DMS79 (cell line): ENCODE data around the gene TMEM38B.
"Not testable (repeated sequence)": the region's sequence is repeated elsewhere in the genome, so short reads cannot be mapped to it uniquely, and the experiment has no call there.

Experiments
- DNase-seq: peaks from one replicate; lab custom pipeline; 2025; lab: John Stamatoyannopoulos, UW

The TMEM38B gene

DNA sequence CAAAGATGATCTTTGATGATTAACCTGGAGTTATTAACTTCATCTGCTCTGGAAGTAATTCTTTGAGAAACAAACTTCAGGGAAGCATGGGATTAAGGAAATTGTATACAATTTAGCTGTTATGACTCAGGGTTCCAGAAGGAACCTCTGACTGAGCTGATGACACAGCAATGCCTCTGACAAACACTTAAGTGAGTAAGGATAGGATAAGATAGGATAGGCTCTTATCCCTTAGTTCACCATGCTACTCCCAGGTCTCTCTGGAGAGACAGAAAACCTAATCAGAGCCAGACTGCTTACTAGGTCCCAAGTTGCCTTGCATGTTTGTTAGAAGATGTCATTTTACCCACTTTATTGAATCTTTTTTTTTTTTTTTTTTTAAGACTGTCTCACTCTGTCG, 12.6 kb upstream of the TMEM38B start:
- DNase-seq = no peak

DNA sequence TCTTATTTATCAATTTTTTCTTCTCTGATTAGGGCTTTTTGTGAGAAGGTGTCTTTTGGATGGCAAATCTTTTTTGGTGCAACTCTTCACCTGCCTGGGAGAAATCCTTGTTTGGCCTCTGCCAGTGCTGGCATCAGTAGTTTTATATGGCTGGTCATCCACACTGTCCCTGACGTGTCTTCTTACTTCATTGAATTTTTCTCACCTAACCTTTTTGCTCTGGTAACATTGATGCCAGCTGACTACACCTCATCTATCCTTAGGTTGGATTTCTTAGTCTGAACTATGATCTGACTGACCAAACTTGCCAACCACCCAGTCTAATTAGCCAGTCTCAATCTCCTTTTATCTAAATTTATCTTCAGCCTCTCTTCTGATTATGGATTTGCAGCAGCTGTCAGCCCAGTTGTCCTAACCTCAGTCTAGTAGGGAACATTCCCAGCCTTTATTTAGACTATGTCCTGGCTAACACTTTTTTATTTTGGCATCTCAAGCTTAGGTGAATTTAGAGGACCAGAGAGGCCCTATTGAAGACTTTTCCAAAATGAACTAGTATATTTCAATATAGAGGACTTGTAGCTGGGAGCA, 10.6 kb upstream of the TMEM38B start:
- no peak for DNase-seq

DNA sequence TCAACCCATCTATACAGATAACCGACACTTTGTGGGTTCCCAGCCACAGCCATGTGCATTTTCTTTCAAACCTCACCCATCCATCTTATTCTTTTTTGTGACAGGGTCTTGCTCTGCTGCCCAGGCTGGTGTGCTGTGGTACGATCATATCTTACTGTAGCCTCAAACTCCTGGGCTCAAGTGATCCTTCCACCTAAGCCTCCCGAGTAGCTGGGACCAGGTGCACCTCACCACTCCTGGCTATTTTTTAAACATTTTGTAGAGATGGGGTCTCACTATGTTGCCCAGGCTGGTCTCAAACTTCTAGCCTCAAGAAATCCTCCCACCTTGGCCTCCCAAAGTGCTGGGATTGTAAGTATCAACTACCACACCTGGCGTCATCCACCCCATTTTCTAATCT, 7.4 kb upstream of the TMEM38B start:
- no peak for DNase-seq

DNA sequence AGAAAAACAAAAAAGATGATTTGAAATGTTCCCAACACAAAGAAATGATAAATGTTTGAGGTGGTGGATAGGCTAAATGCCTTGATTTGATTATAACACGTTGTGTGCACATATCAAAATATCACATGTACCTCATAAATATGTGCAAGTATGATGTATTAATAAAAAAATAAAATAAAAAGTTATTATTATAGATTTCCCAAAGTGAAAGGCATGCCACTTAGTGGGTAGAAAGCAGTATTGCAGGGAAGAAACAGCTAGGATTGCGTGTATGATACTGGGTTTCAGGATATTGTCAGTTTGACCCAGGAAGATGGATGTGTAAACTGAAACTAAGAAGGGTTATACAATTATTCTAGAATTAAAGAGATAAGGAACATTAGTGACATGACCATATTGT, 3.6 kb upstream of the TMEM38B start:
- no peak for DNase-seq

DNA sequence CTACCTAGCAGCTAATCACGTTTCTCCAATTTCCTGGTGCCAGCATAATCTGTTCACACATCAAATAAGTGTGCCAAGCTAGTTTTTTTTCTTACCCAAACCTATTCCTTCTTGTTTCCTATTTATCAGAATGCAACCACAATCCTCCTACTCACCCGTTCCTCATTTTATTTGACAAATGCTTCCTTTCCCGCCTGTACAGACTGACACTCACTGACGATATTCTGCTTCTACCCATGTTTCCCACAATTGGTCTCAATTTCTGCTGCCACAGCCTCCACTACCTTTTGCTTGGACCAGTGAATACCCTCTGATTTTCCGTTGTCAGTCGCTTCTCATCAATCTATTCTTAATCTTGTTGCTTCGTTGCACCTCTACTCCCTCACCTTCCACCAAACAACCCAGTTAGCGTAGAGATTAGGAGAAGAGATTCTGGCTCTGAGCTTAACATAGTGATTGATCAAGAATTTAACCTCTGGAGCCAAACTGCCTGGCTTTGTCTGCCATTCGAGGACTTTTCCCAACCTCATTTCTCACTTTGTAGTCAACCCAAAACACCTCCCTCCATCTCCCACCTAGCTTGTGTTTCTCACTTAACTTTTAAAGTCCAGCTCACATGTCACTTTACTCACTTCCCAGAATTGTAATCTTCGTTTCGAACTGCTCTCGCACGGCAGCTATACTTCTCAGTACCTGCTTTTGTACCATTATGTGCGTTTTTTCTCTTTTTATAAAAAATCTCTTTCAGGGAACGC, 729 bp upstream of the TMEM38B start:
- DNase-seq = no peak

DNA sequence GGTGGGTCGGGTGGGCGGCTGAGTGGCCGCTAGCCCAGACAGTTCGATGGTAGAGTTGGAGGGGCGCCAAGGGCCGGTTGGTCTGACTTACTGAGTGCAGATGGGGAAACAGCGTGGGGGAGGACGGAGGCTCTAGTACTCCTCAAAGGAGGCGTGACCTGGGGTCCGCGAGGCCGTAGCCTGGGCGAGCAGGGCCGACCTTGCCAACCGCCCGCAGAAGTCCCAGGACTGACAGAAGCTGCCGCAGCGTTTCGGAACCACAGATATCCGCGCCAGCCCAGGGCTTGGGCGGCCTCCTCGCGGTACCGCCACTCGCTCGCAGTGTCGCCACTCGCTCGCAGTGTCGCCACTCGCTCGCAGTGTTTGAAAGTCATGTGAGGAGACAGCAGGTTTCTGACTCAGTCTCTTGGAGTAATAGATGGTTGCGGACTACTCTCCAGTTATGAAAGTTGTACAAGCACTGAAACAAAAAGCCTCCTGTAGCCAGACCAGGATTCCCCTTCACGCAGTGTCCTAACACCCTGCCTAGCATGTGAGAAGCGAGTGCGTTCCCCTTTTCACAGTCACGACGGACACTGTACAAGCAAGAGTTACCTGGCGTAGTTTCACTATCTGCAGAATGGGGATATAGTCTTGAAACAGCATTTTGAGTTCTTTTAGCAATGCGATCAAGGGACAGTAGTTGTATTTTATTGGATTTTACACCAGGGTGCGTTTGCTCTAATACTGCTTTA, 674 bp downstream of the TMEM38B start:
- DNase-seq = no peak

DNA sequence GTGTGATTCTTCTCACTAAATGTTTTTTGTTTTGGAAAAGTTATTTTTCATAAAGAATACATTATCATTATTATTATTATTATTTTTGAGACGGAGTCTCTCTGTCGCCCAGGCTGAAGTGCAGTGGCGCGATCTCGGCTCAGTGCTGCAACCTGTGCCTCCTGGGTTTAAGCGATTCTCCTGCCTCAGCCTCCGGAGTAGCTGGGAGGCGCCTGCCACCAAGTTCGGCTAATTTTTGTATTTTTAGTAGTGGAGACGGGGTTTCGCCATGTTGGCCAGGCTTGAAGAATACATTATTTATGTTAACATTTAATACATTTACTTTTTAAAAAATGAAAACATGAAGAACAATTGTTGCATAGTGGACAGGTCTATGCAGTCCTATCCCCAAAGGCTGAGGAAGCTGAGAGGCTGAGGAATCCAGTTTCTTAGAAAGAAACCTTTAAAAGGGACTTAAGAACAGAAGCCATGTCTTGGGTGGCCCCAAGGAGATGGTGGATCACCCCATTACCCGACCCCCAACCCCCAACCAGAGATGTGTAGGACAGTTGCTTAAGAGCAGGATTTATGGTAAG, 2.0 kb downstream of the TMEM38B start:
- DNase-seq = no peak

DNA sequence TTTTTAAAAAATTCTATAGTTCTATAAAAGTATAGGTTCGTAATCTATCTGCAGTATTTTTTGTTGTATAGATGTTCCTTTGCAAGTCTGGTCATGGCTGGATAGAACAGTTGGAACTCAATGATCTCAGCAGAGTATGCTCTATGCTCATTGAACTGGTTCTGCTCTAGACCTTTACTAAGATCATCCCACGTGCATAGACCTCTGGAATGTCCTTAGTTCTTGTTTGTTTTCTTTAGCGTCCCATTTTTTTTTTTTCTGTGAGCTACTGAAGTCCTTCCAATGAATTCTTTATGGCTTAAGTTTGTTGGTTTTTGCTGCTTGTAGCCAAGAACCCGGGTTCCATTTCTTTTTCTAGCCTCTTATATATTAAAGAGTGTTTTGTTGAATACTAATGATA, 3.5 kb downstream of the TMEM38B start:
- no peak for DNase-seq

DNA sequence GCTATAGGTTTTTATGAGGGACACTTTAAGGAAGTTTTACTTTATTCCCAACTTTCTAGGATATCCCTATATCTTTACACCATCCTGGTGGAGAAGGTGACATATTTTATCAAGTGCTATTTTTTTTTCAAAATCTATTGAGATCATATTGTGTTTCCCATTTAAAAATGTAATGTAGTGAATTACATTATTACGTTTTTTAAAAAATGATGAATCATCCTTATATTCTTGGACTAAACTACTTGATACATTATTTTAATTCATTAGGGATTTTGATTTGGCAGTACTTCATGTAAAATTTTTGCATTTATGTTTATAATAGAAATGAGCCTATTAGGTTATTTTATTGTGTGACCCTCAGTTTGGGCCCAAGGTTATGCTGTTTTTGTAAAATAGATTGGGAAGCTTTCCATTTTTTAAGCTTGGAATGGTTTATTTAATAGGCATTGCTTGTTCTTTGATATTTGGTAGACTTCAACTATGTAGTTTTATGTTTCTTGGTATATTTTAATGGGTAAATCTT, 4.1 kb downstream of the TMEM38B start:
- DNase-seq = no peak

DNA sequence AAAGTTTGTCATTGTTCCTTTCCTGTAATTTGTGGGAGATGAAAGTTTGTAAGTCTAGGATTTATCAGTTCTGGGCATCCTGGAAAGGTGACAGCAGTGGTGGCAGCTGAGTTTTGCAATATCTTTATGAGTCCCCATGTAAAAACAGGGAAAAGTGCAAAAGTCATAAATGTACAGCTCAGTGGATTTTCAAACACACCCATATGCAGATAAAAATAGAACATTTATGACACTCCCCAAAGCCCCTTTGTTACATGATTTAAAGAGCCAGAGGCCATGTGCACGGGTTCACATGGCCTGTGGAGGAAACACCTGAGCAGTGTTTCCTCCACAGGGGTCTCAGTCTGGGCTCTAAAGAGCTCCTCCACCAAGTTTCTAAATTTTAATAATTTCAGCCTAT, 6.3 kb downstream of the TMEM38B start:
- no peak for DNase-seq

DNA sequence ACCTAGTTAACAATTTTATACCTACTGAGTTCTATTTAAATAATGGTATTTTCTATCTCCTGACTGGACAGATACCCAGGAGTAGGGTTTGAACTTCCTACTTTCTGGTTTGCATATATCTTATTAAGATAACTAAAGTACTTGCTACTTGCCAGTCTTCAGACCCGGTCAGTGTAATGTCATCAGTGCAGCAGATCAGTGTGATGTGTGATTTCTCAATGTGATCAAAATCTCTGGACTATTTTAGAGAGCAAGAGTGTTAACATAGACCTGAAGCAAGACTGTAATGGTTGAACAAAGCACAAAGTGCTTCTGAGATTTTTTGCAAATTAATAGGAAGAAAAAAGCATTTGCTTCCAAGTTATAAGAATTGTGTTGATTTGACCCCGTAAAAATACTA, 6.8 kb downstream of the TMEM38B start:
- no peak for DNase-seq

DNA sequence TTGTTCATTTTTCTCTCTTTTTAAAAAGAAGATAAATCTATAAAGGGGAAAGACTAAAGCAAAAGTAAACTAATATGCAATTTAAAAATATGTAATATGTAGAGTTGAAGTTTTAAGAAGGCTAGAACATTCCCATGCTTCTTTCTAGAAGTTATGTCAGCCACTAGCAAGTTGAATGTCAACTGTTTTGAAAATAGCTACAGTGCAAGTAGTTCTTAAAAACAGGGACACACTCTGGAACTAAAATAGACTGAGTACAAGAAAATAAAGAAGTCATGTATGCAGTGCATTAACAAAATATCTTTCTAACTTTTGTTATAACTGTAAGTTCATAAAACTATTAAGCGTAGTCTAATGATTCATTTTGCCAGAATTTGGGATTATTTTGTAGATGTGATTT, 7.9 kb downstream of the TMEM38B start:
- no peak for DNase-seq

DNA sequence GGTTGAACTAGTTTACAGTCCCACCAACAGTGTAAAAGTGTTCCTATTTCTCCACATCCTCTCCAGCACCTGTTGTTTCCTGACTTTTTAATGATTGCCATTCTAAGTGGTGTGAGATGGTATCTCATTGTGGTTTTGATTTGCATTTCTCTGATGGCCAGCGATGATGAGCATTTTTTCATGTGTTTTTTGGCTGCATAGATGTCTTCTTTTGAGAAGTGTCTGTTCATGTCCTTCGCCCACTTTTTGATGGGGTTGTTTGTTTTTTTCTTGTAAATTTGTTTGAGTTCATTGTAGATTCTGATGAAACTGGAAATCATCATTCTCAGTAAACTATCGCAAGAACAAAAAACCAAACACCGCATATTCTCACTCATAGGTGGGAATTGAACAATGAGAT, 9.3 kb downstream of the TMEM38B start:
- not testable (repeated sequence) for DNase-seq

DNA sequence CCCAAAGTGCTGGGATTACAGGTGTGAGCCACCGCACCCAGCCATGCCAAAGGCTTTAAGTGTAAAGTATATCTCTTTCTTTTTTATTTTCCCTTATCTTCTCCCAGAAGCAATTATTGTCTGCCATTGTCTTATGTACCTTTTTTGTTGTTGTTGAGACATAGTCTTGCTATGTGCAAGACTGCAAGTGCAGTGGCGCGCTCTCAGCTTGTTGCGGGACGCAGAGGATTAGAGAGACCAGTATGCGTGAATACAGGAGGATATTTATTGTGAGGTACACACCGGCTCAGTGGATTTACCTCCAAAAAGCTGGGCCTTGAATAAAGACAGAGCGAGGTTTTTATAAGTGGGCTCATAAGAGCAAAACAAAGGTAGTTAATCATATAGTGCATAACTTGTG, 11.8 kb downstream of the TMEM38B start:
- DNase-seq = no peak

DNA sequence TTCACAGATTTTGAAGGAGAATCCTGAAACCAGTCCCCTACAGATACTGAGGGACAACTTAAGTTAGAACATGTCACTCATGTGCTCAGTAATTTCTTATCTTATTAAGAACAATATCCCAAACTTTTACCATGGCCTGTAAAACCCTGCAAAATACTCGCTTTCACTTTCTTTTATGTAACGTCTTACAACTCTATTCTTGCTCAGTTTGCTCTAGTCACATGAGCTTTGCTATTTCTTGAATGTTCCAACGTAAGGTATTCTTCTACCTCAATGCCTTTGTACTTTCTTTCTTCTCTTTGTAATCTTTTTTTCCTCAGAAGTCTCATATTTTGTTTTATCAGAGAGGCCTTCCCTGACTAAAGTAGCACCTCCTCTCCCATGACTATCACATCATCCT, 14.1 kb downstream of the TMEM38B start:
- no peak for DNase-seq

DNA sequence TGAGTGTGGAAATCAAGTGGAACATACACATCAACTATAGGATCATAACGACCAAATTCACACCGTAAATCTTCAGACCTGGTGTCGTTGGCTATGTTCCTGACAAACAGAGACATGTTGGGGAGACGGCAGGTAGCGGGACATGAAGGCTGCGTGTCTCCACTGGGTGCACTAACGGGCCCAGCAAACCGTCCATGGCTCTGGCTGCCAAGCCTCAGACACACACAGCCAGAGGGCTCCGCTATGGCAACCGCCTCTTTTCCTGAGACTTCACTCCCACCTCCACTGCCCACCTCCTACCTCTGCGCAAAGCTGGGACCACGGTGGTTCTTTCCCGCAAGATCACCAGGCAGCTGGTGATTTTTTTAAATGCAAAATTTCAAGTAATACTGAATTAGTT, 16.3 kb downstream of the TMEM38B start:
- no peak for DNase-seq

DNA sequence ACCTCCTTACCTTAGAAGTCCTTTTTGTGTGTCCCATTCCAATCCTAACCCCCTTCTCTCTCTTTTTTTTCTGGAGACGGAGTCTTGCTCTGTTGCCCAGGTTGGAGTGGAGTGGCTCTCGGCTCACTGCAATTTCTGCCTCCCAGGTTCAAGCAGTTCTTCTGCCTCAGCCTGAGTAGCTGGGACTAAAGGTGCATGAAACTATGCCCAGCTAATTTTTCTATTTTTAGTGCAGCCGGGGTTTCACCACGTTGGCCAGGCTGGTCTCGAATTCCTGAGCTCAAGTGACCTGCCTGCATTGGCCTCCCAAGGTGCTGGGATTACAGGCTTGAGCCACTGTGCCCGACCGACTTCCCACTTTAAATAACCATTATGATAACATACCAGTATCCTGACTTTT, 17.5 kb downstream of the TMEM38B start:
- DNase-seq = no peak

DNA sequence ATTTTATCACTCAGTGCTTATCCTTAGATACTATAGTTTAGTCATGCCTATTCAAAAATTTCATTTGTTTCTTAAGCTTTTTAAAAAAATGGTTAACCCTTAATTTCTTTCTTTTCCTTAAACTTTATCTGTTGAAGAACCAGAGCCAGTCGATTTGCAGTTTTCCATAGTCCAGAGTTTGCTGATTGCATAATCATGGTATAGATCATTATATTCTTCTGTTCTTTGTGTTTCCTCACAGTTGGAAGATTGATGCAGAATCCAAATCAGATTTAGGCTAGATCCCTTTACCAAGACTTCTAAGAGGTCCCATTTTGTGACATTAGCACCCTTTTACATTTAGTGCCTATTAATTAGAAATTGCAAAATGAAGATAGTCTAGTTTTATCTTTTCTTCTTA, 18.0 kb downstream of the TMEM38B start:
- DNase-seq = no peak

DNA sequence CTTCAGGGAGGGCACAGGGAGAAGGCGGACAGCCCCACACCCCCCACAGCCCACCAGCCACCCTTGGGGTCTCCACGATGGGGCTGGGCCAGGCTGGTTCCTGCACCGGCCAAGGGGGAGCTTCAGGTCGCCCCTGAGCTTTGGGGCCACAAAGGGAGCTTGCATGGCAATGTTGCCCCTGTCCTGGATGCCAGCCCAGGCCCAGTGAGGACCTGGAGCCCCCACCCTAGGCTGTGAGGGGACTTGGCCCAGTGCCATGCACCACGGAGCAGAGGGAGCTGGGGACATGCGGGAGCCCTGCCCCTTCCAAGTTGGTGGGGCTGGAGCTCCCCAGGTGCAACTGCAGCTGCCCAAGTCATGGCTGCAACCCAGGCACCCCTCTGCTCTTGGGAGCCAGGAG, 18.4 kb downstream of the TMEM38B start:
- DNase-seq = no peak

DNA sequence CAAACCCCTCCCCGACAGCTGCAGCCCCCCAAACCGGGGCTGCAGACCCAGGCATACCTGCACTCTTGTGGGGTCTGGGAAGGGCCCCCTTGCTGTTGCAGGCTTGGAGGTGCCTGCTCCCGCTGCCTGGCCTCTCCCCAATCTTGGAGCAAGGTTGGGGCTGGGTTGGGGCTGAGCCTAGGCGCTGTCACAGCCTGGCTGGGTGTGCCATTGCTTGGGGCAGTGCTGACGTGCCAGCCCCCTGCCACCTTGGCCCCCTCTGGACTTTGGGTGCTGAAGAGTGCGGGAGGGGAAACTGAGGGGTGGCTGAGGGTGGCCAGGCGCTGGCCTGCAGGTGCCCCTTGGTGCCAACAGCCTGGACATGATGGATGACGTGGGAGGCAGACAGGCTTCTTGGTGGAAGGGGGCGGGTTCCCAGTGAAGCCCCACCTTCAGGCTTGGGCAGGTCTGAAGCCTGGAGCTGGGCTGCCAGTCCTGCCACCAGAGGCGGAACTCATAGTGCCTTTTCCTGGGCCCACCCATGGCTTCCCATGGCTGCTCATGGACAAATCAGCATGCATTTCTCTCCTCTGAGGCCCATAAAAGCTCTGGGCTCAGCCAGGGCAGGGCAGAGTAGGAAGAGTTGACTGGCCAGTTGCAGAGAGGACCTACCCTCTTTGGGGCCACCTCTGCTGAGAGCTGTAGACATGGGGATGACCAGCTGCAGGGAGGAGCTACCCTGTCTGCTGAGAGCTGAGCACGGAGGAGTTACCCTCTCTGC, 19.1 kb downstream of the TMEM38B start:
- no peak for DNase-seq

DNA sequence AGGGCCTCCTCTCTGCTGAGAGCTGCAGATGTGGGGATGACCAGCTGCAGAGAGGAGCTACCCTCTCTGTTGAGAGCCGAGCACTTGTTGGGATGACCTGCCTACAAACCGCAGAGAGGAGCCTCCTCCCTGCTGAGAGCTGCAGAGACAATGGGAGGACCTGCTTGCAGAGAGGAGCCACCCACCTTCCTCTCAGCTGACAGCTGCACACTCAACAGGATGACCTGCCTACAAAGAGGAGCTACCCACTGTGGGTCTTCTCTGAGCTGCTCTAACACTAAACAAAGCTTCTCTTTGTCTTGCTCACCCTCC, 19.6 kb downstream of the TMEM38B start:
- no peak for DNase-seq

DNA sequence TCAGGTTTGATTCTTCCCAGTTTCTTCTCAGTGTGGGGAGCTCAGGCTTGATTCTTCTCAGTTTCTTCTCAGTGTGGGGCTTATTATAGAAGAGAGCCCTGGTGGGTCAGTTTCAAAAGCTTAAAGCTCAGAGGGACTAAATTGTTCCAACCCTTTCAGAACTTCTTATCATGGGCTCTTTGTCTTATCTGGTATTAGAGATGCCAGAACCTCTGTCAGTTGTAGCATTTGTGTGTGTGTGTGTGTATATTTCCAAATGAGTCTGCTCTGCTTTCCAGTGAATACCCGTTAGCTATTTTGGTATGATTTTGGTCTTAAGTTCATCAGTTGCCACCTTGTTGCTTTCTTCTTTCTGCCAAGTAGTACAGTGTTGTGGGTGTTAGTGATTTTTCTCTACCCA, 21.8 kb downstream of the TMEM38B start:
- DNase-seq = no peak
